SKM-1 treated with dmso at 0.1 percent for 144 hours (cell line): ENCODE measurements around the gene KANK2.
"Not testable (repeated sequence)": the region's sequence is repeated elsewhere in the genome, so short reads cannot be mapped to it uniquely, and the experiment has no call there.

ENCODE experiments used
- DNase-seq: peaks from one replicate; lab custom pipeline; 2025; ENCODE audit not compliant: unreplicated experiment; lab: John Stamatoyannopoulos, UW

The KANK2 gene

GRCh38 chr19:11142528-11143171, 54.7 kb downstream of the KANK2 start:
- no peak for DNase-seq

DNA sequence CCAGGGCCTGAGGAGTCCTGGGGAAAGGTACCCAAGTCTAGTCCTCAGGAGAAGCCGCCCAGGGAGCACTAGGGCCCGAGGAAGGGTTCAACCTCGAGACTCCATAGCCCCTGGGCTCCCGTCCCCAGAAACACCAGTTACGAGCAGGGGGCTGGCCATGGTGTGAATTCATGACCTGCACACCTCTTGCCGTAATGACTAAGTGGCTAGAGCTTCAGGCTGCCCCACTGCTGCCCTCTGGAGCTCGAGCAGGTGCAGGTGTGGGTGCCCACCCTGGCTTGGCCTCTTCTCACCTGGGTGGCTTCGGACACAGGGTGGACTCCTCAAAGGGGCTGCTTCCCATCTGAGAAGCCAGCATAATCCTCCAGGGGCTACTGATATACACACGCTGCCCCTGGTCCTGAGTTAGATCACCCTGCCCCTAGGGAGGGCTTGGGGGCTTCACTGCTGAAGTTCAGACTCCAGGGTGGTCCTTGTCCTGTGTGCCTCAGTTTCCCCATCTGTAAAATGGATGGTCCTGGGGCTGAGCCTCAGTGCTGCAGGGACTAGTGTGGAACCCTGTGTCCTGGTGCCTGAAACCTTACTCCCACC, 55.3 kb downstream of the KANK2 start:
- DNase-seq = no peak

DNA sequence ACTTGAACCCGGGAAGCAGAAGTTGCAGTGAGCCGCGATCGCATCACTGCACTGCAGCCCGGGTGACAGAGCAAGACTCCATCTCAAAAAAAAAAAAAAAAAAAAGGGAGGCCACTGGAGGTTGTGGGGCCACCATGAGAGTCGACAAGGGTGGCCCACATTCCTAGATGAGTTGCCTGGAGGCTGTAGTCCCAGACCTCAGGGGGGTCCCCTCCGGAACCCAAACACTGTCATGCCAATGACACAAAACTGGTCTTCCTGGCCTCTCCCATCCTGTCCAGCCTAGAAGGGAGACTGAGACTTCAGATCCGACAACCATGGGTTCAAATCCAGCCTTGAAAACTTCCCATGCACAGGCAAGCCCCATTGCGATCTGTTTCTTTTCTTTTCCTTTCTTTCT, 56.4 kb downstream of the KANK2 start:
- DNase-seq = no peak

DNA sequence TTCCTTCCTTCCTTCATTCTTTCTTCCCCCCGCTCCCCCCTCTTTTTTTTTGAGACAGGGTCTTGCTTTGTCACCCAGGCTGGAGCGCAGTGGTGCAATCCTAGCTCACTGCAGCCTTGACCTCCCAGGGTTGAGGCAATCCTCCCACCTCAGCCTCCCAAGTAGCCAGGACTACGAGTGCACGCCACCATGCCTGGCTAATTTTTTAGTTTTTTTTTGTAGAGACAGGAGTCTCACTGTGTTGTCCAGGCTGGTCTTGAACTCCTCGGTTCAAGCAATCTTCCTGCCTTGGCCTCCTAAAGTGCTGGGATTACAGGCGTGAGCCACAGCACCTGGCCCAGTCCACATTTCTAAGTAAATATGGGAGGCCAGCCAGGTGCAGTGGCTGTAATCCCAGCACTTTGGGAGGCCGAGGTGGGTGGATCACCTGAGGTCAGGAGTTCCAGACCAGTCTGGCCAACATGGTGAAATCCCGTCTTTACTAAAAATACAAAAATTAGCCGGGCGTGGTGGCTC, 57.3 kb downstream of the KANK2 start:
- DNase-seq = not testable (repeated sequence)

DNA sequence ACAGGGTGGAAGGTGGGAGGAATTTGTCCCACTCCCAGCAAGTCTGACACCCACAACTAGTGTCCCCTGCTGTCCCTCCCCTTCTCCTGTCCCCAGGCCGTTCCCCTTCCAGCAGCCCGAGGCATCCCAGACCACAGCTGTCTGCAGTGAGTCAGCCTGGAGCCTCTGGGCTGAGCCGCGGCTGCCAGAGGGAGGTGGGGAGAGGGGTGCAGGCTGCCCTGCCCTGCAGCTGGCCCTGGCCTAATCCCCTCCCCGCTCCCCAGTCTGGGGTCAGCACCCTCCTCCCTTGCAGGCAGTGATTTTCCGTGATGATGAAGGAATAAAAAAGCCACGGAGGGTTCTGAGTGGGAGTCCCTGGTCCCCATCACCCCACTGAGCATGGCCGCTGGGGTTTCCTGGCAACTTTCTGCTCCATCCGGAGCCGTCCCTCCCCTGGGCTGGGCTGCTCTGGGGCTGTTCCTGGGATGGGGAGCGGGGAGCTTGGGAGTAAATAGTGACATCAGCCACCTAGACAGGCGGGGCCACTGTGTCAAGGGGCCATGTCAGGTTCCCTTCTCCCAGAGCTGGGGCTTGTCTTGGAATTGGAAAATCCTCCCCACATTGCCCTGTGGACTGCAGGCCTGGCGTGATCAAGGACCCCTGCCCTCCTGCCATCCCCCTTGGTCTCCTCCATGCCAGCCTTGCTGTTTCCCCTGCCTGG, 58.6 kb downstream of the KANK2 start:
- DNase-seq = no peak

GRCh38 chr19:11137542-11138384, 59.6 kb downstream of the KANK2 start:
- DNase-seq = peak; percentile 59

DNA sequence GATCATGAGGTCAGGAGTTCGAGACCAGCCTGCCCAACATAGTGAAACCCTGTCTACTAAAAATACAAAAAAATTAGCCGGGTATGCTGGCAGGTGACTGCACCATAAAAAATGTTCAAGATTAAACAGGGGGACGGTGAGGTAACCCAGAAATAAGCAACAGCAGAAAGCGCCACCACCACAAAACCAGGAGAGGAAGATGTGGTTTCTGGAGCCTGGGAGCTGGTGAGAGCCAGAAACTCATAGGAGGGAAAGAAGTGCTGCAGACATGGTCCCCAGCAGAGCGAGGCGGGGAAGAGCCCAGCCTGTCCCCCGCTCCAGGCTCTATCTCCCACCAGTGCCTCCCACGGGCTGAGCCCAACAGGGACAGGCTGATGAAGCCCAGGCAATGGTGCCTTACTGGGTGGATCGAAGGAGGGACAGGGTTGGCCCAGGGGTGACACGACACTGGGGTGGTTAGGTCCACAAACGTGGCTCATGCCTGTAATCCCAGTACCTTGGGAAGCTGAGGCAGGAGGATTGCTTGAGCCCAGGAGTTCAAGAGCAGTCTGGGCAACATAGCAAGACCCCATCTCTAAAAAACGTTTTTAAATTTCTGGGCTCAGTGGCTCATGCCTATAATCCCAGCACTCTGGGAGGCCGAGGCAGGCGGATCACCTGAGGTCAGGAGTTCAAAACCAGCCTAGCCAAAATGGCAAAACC, 60.8 kb downstream of the KANK2 start:
- DNase-seq = no peak

GRCh38 chr19:11131471-11131870, 65.9 kb downstream of the KANK2 start:
- no peak for DNase-seq

- DNase-seq = peak; percentile 80
Measured at GRCh38 chr19:11130824-11131455, 66.4 kb downstream of the KANK2 start.

GRCh38 chr19:11127905-11128304, 69.4 kb downstream of the KANK2 start:
- no peak for DNase-seq

- peak; percentile 33 for DNase-seq
Measured at GRCh38 chr19:11125994-11126685, 71.2 kb downstream of the KANK2 start.

GRCh38 chr19:11124157-11124556, 73.2 kb downstream of the KANK2 start:
- DNase-seq = not testable (repeated sequence)

GRCh38 chr19:11123114-11123513, 74.2 kb downstream of the KANK2 start:
- DNase-seq = no peak

DNA sequence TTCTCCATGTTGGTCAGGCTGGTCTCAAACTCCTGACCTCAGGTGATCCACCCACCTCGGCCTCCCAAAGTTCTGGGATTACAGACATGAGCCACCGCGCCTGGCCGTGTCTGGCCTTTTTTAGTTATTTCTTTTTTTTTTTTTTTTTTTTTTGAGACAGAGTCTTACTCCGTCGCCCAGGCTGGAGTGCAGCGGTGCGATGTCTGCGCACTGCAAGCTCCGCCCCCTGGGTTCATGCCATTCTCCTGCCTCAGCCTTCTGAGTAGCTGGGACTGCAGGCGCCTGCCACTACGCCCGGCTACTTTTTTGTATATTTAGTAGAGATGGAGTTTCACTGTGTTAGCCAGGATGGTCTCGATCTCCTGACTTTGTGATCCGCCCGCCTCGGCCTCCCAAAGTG, 75.4 kb downstream of the KANK2 start:
- not testable (repeated sequence) for DNase-seq

- no peak for DNase-seq
Measured at GRCh38 chr19:11116507-11116906, 80.8 kb downstream of the KANK2 start.

GRCh38 chr19:11115895-11116446, 81.4 kb downstream of the KANK2 start:
- DNase-seq = no peak

GRCh38 chr19:11115042-11115441, 82.3 kb downstream of the KANK2 start:
- no peak for DNase-seq
